SU-DHL-6 (cell line): ENCODE data around the gene OR51D1.

Source experiments
- H2AFZ ChIP-seq: fragments of 200-600 bp; sonication (generic); 2 replicates; pipeline ENCODE4 v1.6.1; 2014; ENCODE audit warnings: low read depth, mild to moderate bottlenecking, moderate library complexity, mixed read lengths, antibody characterized with exemption, low read length; ENCODE audit not compliant: severe bottlenecking
- H3F3A ChIP-seq: fragments of 200-600 bp; shearing (Covaris generic); 2 replicates; pipeline ENCODE4 v1.6.0; 2016; ENCODE audit warnings: antibody characterized with exemption, mild to moderate bottlenecking; ENCODE audit not compliant: insufficient read depth
- H3K27ac ChIP-seq: fragments of 200-600 bp; sonication (generic); 2 replicates; pipeline ENCODE4 v1.5.1; 2016; ENCODE audit warnings: low read depth, mild to moderate bottlenecking, low read length, moderate library complexity, mixed read lengths
- H3K27me3 ChIP-seq: fragments of 200-600 bp; sonication (generic), shearing (Covaris generic); 2 replicates; pipeline ENCODE4 v1.6.0; 2014; ENCODE audit warnings: mild to moderate bottlenecking, low read length
- H3K36me3 ChIP-seq: fragments of 200-600 bp; sonication (generic); 2 replicates; pipeline ENCODE4 v1.6.1; 2014; ENCODE audit warnings: mild to moderate bottlenecking, low read length, mixed read lengths
- H3K4me2 ChIP-seq: fragments of 300-600, 200-600 bp; shearing (Covaris generic), sonication (generic); 2 replicates; pipeline ENCODE4 v1.6.0; 2014; ENCODE audit warnings: low read length, low read depth, mild to moderate bottlenecking; ENCODE audit not compliant: poor library complexity, severe bottlenecking
- H3K4me3 ChIP-seq: fragments of 200-600 bp; sonication (generic); 2 replicates; pipeline ENCODE4 v1.5.1; 2014; ENCODE audit warnings: antibody characterized with exemption, low read length, mild to moderate bottlenecking, mixed read lengths; ENCODE audit not compliant: insufficient read depth, poor library complexity, severe bottlenecking
- H3K79me2 ChIP-seq: fragments of 200-600 bp; sonication (generic); 2 replicates; pipeline ENCODE4 v1.6.1; 2014; ENCODE audit warnings: mild to moderate bottlenecking, low read length, moderate library complexity; ENCODE audit not compliant: insufficient read depth
- H3K9ac ChIP-seq: fragments of 200-600 bp; sonication (generic); 2 replicates; pipeline ENCODE4 v1.7.0; 2014; ENCODE audit warnings: mild to moderate bottlenecking, low read length
- H3K9me2 ChIP-seq: fragments of 200-600 bp; sonication (generic); replicated peaks from 2 replicates; pipeline ENCODE4 v1.6.1; 2014; ENCODE audit warnings: low read length; ENCODE audit not compliant: insufficient read depth
- H3K9me3 ChIP-seq: fragments of 200-600 bp; sonication (generic); 2 replicates; pipeline ENCODE4 v1.6.1; 2014; ENCODE audit warnings: low read length, mixed read lengths; ENCODE audit not compliant: insufficient read depth
- H4K20me1 ChIP-seq: fragments of 200-600 bp; sonication (generic); 2 replicates; pipeline ENCODE4 v1.6.1; 2014; ENCODE audit warnings: low read depth, mild to moderate bottlenecking, antibody characterized with exemption, low read length, moderate library complexity, mixed read lengths
- CTCF ChIP-seq: fragments of 200-600 bp; sonication (generic); IDR thresholded peaks from one replicate; pipeline ENCODE4 v1.5.1; 2017; ENCODE audit warnings: antibody characterized with exemption, mild to moderate bottlenecking, low read length, moderate library complexity; ENCODE audit not compliant: insufficient read depth, poor library complexity, severe bottlenecking
- EZH2phosphoT487 ChIP-seq: fragments of 200-600 bp; sonication (generic), shearing (Covaris generic); conservative IDR thresholded peaks from 2 replicates; pipeline ENCODE4 v1.6.1; 2018; ENCODE audit warnings: mild to moderate bottlenecking, antibody characterized with exemption, low read length, moderate library complexity, mixed read lengths

The OR51D1 gene

DNA sequence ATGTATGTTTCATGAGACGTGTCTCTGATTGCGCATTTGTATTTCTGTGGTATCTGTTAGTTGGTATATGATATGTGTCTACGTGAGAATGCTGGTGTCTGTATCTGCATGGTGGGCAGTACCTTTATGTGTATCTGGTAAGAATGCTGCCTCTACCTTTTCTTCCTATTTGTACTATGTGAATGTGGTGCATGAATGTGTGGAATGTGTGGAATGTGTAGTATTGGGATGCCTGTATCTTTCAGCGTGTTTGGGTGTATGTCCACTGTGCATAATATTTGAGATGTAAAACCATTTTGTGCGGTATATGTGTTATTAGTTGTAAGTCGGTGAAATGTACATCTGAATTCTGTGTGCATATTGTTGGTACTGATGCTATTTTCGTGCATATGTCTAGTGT is 4.2 kb downstream of the OR51D1 start:
- Histone ChIP-seq H3K4me2 (no peak overlapping the region), H3K9ac (no peak overlapping the region), H4K20me1 (no peaks in the 10 kb centered on the region), H3K36me3 (no peaks in the 10 kb centered on the region), H2AFZ (no peak overlapping the region), H3K9me3 (no peaks in the 10 kb centered on the region), H3K27me3 (no peaks in the 10 kb centered on the region), H3K27ac (no peak overlapping the region), H3K9me2 (no peaks in the 10 kb centered on the region), H3K4me3 (no peak overlapping the region), H3K79me2 (no peaks in the 10 kb centered on the region), H3F3A (no peaks in the 10 kb centered on the region)
- TF ChIP-seq CTCF = no peak

GRCh38 chr11:4642043-4642442 is 4.8 kb downstream of the OR51D1 start:
- H2AFZ ChIP-seq = no peak overlapping the region
- H3K79me2 ChIP-seq = no peaks in the 10 kb centered on the region
- H3K9me3 ChIP-seq = no peaks in the 10 kb centered on the region
- TF ChIP-seq EZH2phosphoT487 (no peak), CTCF (no peak)
- H3K4me3 ChIP-seq = no peak overlapping the region
- H3K4me2 ChIP-seq = no peak overlapping the region
- no peaks in the 10 kb centered on the region for H3K36me3 ChIP-seq
- no peaks in the 10 kb centered on the region for H3F3A ChIP-seq
- H3K27me3 ChIP-seq = no peaks in the 10 kb centered on the region
- H3K9me2 ChIP-seq = no peaks in the 10 kb centered on the region
- no peak overlapping the region for H3K9ac ChIP-seq
- H3K27ac ChIP-seq = no peak overlapping the region
- no peaks in the 10 kb centered on the region for H4K20me1 ChIP-seq

- Histone ChIP-seq H3K9ac (no peak overlapping the region), H3K4me3 (no peak overlapping the region), H3K79me2 (no peaks in the 10 kb centered on the region), H4K20me1 (no peaks in the 10 kb centered on the region), H3K36me3 (no peaks in the 10 kb centered on the region), H3K9me2 (no peaks in the 10 kb centered on the region), H3F3A (no peaks in the 10 kb centered on the region), H3K9me3 (no peaks in the 10 kb centered on the region), H3K27ac (no peak overlapping the region), H3K4me2 (no peak overlapping the region), H3K27me3 (no peaks in the 10 kb centered on the region), H2AFZ (no peak overlapping the region)
- no peak for TF ChIP-seq CTCF
- TF ChIP-seq EZH2phosphoT487 = no peak
These were observed 5.8 kb downstream of the OR51D1 start for GRCh38 chr11:4643076-4643475.

- Histone ChIP-seq H3K79me2 (no peaks in the 10 kb centered on the region), H3K27me3 (no peaks in the 10 kb centered on the region), H3K27ac (no peak within 1 kb of the TSS), H3K9ac (no peak within 1 kb of the TSS), H3K4me3 (no peak within 1 kb of the TSS), H3K36me3 (no peaks in the 10 kb centered on the region), H3K4me2 (no peak within 1 kb of the TSS), H3K9me3 (no peaks in the 10 kb centered on the region), H2AFZ (no peak within 1 kb of the TSS), H3K9me2 (no peaks in the 10 kb centered on the region), H4K20me1 (no peaks in the 10 kb centered on the region), H3F3A (no peaks in the 10 kb centered on the region)
- no peak for TF ChIP-seq EZH2phosphoT487
- no peak for TF ChIP-seq CTCF
These were observed 6.4 kb downstream of the OR51D1 start, which contains the start of gene OR51E1 for GRCh38 chr11:4643682-4644081. Gene OR51E1, plus strand, starts transcription at chr11:4643982. Its CDS starts 8,545 bp downstream, at chr11:4652527.
